Thoracic aorta (tissue), 2 donors: ENCODE data around the gene MLC1. TPM values are rescaled to one million over a fixed set of nuclear protein-coding genes. Genes with fewer than 3 reads are reported as not detected.

Source experiments
- ATAC-seq: fragments of 150-250 bp; one replicate; pipeline ENCODE4 v1.8.0; 2017; ENCODE audit warnings: low read depth; ENCODE audit not compliant: insufficient number of reproducible peaks, low FRiP score
- DNase-seq: peaks from one replicate; pipeline ENCODE4 v3.0.0-alpha.2; 2020; ENCODE audit warnings: low spot score
- H3K27ac ChIP-seq, 2 donors: fragments of 200-600 bp; sonication (generic); 1 replicate in 1 of 2; 2 replicates in 1 of 2; pipeline ENCODE4 v1.5.1; 2016; ENCODE audit warnings: mild to moderate bottlenecking in 2 of 2, moderate library complexity in 2 of 2
- H3K27me3 ChIP-seq: fragments of 200-600 bp; sonication (generic); replicated peaks from 2 replicates; pipeline ENCODE4 v1.6.0; 2016; ENCODE audit warnings: mild to moderate bottlenecking; ENCODE audit not compliant: insufficient read depth
- H3K36me3 ChIP-seq: fragments of 200-600 bp; sonication (generic); one replicate; pipeline ENCODE4 v1.5.1; 2016
- H3K4me1 ChIP-seq, 2 donors: fragments of 200-600 bp; sonication (generic); 1 replicate in 1 of 2; 2 replicates in 1 of 2; pipeline versions ENCODE4 v1.5.1 to v1.6.0; 2016; ENCODE audit warnings: low read depth in 2 of 2, mild to moderate bottlenecking in 1 of 2; ENCODE audit not compliant: control insufficient read depth in 1 of 2
- H3K4me3 ChIP-seq: fragments of 200-600 bp; sonication (generic); 2 replicates; pipeline ENCODE4 v1.5.1; 2016; ENCODE audit warnings: mild to moderate bottlenecking
- H3K9me3 ChIP-seq: fragments of 200-600 bp; sonication (generic); 2 replicates; pipeline ENCODE4 v1.5.1; 2016
- total RNA-seq, 2 donors: library from RNA; depleted of rRNA; stranded (reverse); fragments of >200 nt; gene quantifications; one replicate each; pipeline versions ENCODE4 v1.1.0 to v1.2.3, GENCODE V29; 2016
- TF ChIP-seq, protein P1 (sequence below): fragments of 200-600 bp; sonication (generic); IDR thresholded peaks from one replicate; pipeline ENCODE4 v1.5.1; 2019; ENCODE audit warnings: antibody characterized with exemption

Gene MLC1
- total RNA-seq, 2 donors from 2014 or later: 1.6 to 4.3 TPM

GRCh38 chr22:50060441-50061140 lies 24.6 kb downstream of the MLC1 start:
- ATAC-seq: no peak

GRCh38 chr22:50059881-50060262 lies 25.4 kb downstream of the MLC1 start:
- no peak for ATAC-seq
- TF ChIP-seq, protein P1, sequence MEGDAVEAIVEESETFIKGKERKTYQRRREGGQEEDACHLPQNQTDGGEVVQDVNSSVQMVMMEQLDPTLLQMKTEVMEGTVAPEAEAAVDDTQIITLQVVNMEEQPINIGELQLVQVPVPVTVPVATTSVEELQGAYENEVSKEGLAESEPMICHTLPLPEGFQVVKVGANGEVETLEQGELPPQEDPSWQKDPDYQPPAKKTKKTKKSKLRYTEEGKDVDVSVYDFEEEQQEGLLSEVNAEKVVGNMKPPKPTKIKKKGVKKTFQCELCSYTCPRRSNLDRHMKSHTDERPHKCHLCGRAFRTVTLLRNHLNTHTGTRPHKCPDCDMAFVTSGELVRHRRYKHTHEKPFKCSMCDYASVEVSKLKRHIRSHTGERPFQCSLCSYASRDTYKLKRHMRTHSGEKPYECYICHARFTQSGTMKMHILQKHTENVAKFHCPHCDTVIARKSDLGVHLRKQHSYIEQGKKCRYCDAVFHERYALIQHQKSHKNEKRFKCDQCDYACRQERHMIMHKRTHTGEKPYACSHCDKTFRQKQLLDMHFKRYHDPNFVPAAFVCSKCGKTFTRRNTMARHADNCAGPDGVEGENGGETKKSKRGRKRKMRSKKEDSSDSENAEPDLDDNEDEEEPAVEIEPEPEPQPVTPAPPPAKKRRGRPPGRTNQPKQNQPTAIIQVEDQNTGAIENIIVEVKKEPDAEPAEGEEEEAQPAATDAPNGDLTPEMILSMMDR: no peak
- no peaks in the 10 kb centered on the region for H3K36me3 ChIP-seq

More at GRCh38 chr22:50060441-50061140, 24.6 kb downstream of the MLC1 start:
- Histone ChIP-seq H3K4me1 (peaks cover 7 to 17% of the 10 kb centered on the region in 2 donors), H3K36me3 (no peaks in the 10 kb centered on the region), H3K27ac (no peak overlapping the region), H3K27me3 (no peaks in the 10 kb centered on the region), H3K4me3 (no peak overlapping the region), H3K9me3 (no peaks in the 10 kb centered on the region)
- DNase-seq: no peak
- TF ChIP-seq, protein P1: no peak

DNA sequence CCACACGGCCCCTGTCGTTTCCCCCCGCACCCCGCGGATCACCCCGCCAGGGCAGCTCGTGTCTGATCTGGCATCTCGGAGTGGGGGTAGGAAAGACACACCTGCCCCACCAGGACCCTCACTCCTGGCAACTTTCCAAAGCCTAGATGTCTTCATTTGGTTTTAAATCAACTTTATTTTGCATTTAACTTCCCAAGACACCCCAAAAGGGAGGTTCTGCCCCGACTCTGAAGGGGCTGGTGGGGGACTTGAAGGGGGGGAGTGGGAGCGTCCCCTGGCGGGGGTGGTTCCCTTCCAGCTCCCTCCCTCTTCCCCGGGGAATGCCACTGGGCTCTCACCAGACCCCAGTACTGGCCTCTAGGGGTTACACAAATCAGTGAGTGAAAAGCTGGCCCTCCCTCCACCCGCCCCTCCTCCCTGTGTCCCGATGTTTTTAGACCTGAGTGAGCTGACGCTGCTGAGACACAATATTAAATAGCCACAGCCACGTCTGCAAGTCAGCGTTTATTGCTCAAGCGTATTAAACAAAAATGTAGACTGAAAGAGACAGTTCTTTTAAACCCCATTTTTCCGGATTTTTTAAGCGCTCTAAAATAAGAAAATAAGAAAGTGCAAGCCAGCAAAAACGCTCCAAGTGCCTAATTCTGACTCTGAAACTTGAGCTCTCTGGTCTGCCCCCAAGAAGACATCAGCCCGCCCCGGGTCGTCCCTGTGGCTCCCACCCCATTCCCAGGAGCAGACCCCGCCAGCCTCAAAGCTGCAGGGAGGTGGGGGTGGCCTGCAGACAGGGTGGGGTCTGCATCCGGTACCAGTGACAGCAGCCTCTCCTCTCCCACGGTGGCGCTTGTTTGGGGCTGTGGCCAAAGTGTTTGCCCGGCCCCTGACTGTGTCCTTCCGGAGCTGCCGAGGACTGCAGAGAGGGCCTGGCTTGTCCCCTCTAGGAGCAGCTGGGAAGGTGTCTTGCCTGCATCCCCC lies 26.0 kb downstream of the MLC1 start:
- peaks cover 7 to 17% of the 10 kb centered on the region in 2 donors for H3K4me1 ChIP-seq
- H3K27ac ChIP-seq: no peak overlapping the region
- no peak for ATAC-seq
- H3K36me3 ChIP-seq: no peaks in the 10 kb centered on the region
- no peaks in the 10 kb centered on the region for H3K27me3 ChIP-seq
- TF ChIP-seq, protein P1: no peak
- no peaks in the 10 kb centered on the region for H3K9me3 ChIP-seq
- peak overlapping the region; percentile 59 for H3K4me3 ChIP-seq
- DNase-seq: no peak

More at GRCh38 chr22:50059881-50060262, 25.4 kb downstream of the MLC1 start:
- DNase-seq: no peak
- peaks cover 7 to 17% of the 10 kb centered on the region in 2 donors for H3K4me1 ChIP-seq
- H3K27ac ChIP-seq: no peak overlapping the region
- no peaks in the 10 kb centered on the region for H3K9me3 ChIP-seq
- H3K27me3 ChIP-seq: no peaks in the 10 kb centered on the region
- peak overlapping the region; percentile 59 for H3K4me3 ChIP-seq

DNA sequence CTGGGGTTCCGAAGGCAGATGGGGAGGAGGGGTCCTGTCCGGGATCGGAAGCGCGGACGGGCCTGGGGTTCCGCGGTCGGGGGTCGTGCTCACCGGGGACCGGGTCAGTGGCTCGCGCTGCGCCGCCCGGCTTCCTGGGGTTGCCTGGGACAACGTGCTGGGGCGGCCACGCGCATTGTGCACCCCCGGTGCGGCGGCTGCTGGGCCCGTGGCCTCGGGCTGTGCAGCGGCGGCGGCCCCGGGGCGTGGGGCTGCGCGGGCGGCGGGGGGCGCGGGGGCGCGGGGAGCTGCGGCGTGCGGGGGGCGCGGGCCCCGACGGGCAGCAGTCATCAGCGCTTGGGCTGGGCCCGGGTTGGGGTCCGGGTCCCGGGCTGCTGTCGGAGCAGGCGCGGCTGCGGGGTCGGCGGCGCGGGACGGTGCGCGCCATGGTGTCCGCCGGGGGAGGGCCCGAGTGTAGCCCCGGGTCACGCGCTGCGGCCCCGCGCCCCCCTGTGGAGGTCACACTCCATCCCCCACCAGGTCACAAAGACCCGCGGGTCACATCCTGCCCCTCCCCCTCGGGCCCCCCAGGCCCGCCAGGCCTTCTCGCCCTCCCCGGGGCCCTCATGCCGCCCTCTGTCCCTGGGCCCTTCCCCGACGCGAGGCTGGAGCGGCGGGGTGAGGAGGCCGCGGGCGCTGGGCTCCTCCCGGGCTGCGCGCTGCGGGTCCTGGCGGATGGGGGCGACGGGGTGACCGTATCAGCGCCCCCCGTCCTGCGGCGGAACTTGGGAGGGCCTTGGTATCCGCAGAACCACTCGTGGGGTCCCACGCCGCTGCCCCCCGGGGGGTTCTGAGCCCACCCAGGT lies 26.9 kb downstream of the MLC1 start, which contains the start of gene TTLL8:
TSS of gene TTLL8 (minus strand) at position 238 of the 845 bp plus-strand sequence.
- Histone ChIP-seq H3K27me3 (no peaks in the 10 kb centered on the region), H3K4me3 (peak within 1 kb of the TSS; percentile 59), H3K36me3 (no peaks in the 10 kb centered on the region), H3K9me3 (peaks cover under 1% of the 10 kb centered on the region), H3K27ac (no peak within 1 kb of the TSS), H3K4me1 (peaks cover 7 to 17% of the 10 kb centered on the region in 2 donors)
- ATAC-seq (no peak), DNase-seq (no peak)
- TF ChIP-seq, protein P1: no peak
